GM19324 (cell line): ENCODE measurements around the gene NMRK2.
"Not testable (repeated sequence)": the region's sequence is repeated elsewhere in the genome, so short reads cannot be mapped to it uniquely, and the experiment has no call there.

Experiments used
- ATAC-seq: cut with Tn5 transposase; IDR thresholded peaks from one replicate; pipeline ENCODE4 v1.9.1; 2021; ENCODE audit warnings: mild to moderate bottlenecking, moderate library complexity; ENCODE audit not compliant: unreplicated experiment, low FRiP score

The NMRK2 gene

GRCh38 chr19:3932931-3933810, at the start of gene NMRK2:
TSS of gene NMRK2 (plus strand) at chr19:3933069. CDS start at chr19:3933672, 603 bp downstream.
- no peak for ATAC-seq

GRCh38 chr19:3890591-3890990, 42.3 kb upstream of the NMRK2 start:
- ATAC-seq, result no peak

- no peak for ATAC-seq
Measured at GRCh38 chr19:3893509-3894179, 39.2 kb upstream of the NMRK2 start.

GRCh38 chr19:3894959-3895358, 37.9 kb upstream of the NMRK2 start:
- ATAC-seq, result not testable (repeated sequence)

- no peak for ATAC-seq
Measured at GRCh38 chr19:3895788-3896187, 37.1 kb upstream of the NMRK2 start.

GRCh38 chr19:3897936-3898335, 34.9 kb upstream of the NMRK2 start:
- no peak for ATAC-seq

- no peak for ATAC-seq
Measured at GRCh38 chr19:3898426-3898825, 34.4 kb upstream of the NMRK2 start.

GRCh38 chr19:3899531-3900294, 33.2 kb upstream of the NMRK2 start:
- ATAC-seq, result no peak

- ATAC-seq, result no peak
Measured at GRCh38 chr19:3902317-3902973, 30.4 kb upstream of the NMRK2 start.

GRCh38 chr19:3904233-3904632, 28.6 kb upstream of the NMRK2 start:
- ATAC-seq, result no peak

GRCh38 chr19:3907626-3908265, 25.1 kb upstream of the NMRK2 start:
- ATAC-seq, result no peak

GRCh38 chr19:3908266-3909054, 24.4 kb upstream of the NMRK2 start:
- ATAC-seq, result no peak

GRCh38 chr19:3910105-3910504, 22.8 kb upstream of the NMRK2 start:
- ATAC-seq, result no peak

- ATAC-seq, result no peak
Measured at GRCh38 chr19:3914199-3914598, 18.7 kb upstream of the NMRK2 start.

- ATAC-seq, result no peak
Measured at GRCh38 chr19:3916033-3916432, 16.8 kb upstream of the NMRK2 start.

- ATAC-seq, result no peak
Measured at GRCh38 chr19:3919793-3920192, 13.1 kb upstream of the NMRK2 start.

- ATAC-seq, result no peak
Measured at GRCh38 chr19:3923096-3923758, 9.6 kb upstream of the NMRK2 start.

- ATAC-seq, result no peak
Measured at GRCh38 chr19:3923912-3924311, 9.0 kb upstream of the NMRK2 start.

GRCh38 chr19:3931041-3931440, 1.8 kb upstream of the NMRK2 start:
- no peak for ATAC-seq
